ENCODE data around the gene TNS3. TPM values are rescaled to one million over a fixed set of nuclear protein-coding genes. Genes with fewer than 3 reads are reported as not detected.

Gene TNS3
- total and polyA plus RNA-seq, 9 of the 15 experiments (the other 6 are each of a cell fraction or from before 2014, with no cell fraction given): 0.20 TPM; not detected in 8

GRCh38 chr7:47521011-47521795 lies 60.7 kb downstream of the TNS3 start (continued):
- TF ChIP-seq E2F8 (IDR thresholded peaks at IDR 0.05; ENCODE audit: low read depth, partially characterized antibody): no peak
- TF ChIP-seq SLC30A9 (CRISPR knock-in tag; IDR thresholded peaks at IDR 0.05): no peak
- TF ChIP-seq BMI1 (IDR thresholded peaks at IDR 0.05; ENCODE audit: low read length): no peak
- TF ChIP-seq ZNF764 (CRISPR knock-in tag; IDR thresholded peaks at IDR 0.05; ENCODE audit: low read depth): no peak
- no peak for TF ChIP-seq GATAD2B (IDR thresholded peaks at IDR 0.05; ENCODE audit: borderline replicate concordance)
- no peak for TF ChIP-seq ZEB2 (IDR thresholded peaks at IDR 0.05)

GRCh38 chr7:47520406-47520805 lies 61.5 kb downstream of the TNS3 start:
- Histone ChIP-seq H2AFZ (ENCODE audit: low read depth, low read length) (no peak overlapping the region), H3K27ac (ENCODE audit: extremely low read depth, low read depth, low read length) (no peak overlapping the region), H4K20me1 (replicated peaks; ENCODE audit: control insufficient read depth, insufficient read depth, low read length) (0 out of 2 replicates have a peak, but pooled peaks cover 3% of the 10 kb centered on the region), H3K9me3 (replicated peaks; ENCODE audit: control insufficient read depth, insufficient read depth, low read depth, low read length) (no peaks in the 10 kb centered on the region), H3K27me3 (ENCODE audit: control insufficient read depth in 2 of 2, insufficient read depth in 2 of 2, low read length in 2 of 2) (peaks cover 1 to 41% of the 10 kb centered on the region in 2 experiments; a peak in 4 of 5 replicates), H3K4me2 (ENCODE audit: insufficient read depth, low read length) (no peak overlapping the region), H3K36me3 (ENCODE audit: control insufficient read depth, insufficient read depth, low read length) (no peaks in the 10 kb centered on the region), H3K4me1 (replicated peaks in 1 of 2; ENCODE audit: control insufficient read depth in 2 of 2, insufficient read depth in 2 of 2, low read length in 2 of 2) (no peaks in the 10 kb centered on the region), H3K79me2 (ENCODE audit: control insufficient read depth, insufficient read depth, low read length) (no peaks in the 10 kb centered on the region), H3K9ac (ENCODE audit: insufficient read depth in 1 of 2, low read depth in 2 of 2, low read length in 2 of 2) (no peak overlapping the region), H3K9me1 (ENCODE audit: control insufficient read depth, insufficient read depth, low read length) (no peaks in the 10 kb centered on the region), H3K4me3 (no peak overlapping the region)
- POLR2A ChIA-PET: interaction anchor here (0.7 kb wide), 1 partner anchor 62 kb away, joined by 3 read pairs; no protein-coding TSS in a partner anchor
- no peak for ATAC-seq
- no TSS peak for BruUV-seq (replicated peaks)
- 2% methylated on average over 8 of the region's 8 CpGs for WGBS (ENCODE audit: insufficient coverage, low coverage, missing lambda C conversion rate)
- intact Hi-C loops (cut with micrococcal nuclease) (no loop called here), in situ Hi-C loops (cut with MboI) (no loop called here)
- CTCF ChIA-PET (ENCODE audit: low intra/inter-chr PET ratio): no interaction called here
- no peak for FAIRE-seq
- no peak for DNase-seq (ENCODE audit: extremely low read depth in 1 of 4, low spot score in 3 of 4)
- TF ChIP-seq ZBTB40 (IDR thresholded peaks at IDR 0.05) (no peak), ZBTB40 (CRISPR knock-in tag; IDR thresholded peaks at IDR 0.05) (no peak), ZNF696 (CRISPR knock-in tag; conservative IDR thresholded peaks at IDR 0.05) (no peak)
